Stromal cell of bone marrow (primary cell): ENCODE data around the gene FGFBP3.

Experiments used
- DNase-seq: peaks from one replicate; pipeline ENCODE4 v3.0.0-alpha.2; 2012; ENCODE audit warnings: low read depth

The FGFBP3 gene

GRCh38 chr10:91856637-91857036 is 52.6 kb downstream of the FGFBP3 start:
- no peak for DNase-seq
